ENCODE results near the gene GTF2IRD2.
"Not testable (repeated sequence)": the region's sequence is repeated elsewhere in the genome, so short reads cannot be mapped to it uniquely, and the experiment has no call there.

GTF2IRD2 gene

GRCh38 chr7:74850833-74851721 lies at the start of gene GTF2IRD2:
TSS of gene GTF2IRD2 (minus strand) at chr7:74851605. CDS start at chr7:74836378, 15,227 bp downstream.
- not testable (repeated sequence) for H3K9me3 Mint-ChIP-seq; H3K36me3 Mint-ChIP-seq (ENCODE audit: low read depth); H3K27me3 Mint-ChIP-seq; DNase-seq; H3K4me1 Mint-ChIP-seq (ENCODE audit: low read depth)
- Mint-ChIP-seq H3K27ac (peak within 1 kb of the TSS; percentile 77), H3K4me3 (peak within 1 kb of the TSS; percentile 63)

GRCh38 chr7:74890158-74891123 lies 39.0 kb upstream of the GTF2IRD2 start:
- H3K36me3 Mint-ChIP-seq (ENCODE audit: low read depth); H3K4me1 Mint-ChIP-seq (ENCODE audit: low read depth); H3K27me3 Mint-ChIP-seq; H3K9me3 Mint-ChIP-seq: not testable (repeated sequence)
- H3K4me3 Mint-ChIP-seq, result peak overlapping the region; percentile 86
- peak overlapping the region; percentile 88 for H3K27ac Mint-ChIP-seq
- peak; percentile 87 for DNase-seq

- H3K4me1 Mint-ChIP-seq (ENCODE audit: low read depth); H3K9me3 Mint-ChIP-seq; DNase-seq; H3K27me3 Mint-ChIP-seq; H3K27ac Mint-ChIP-seq; H3K36me3 Mint-ChIP-seq (ENCODE audit: low read depth): not testable (repeated sequence)
- H3K4me3 Mint-ChIP-seq, result peak overlapping the region; percentile 72
Measured at GRCh38 chr7:74889518-74890129, 38.2 kb upstream of the GTF2IRD2 start.

GRCh38 chr7:74885295-74885694 lies 33.9 kb upstream of the GTF2IRD2 start:
- peaks cover 17% of the 10 kb centered on the region for H3K36me3 Mint-ChIP-seq (ENCODE audit: low read depth)
- H3K4me1 Mint-ChIP-seq (ENCODE audit: low read depth); H3K9me3 Mint-ChIP-seq; H3K27ac Mint-ChIP-seq; DNase-seq; H3K4me3 Mint-ChIP-seq; H3K27me3 Mint-ChIP-seq: not testable (repeated sequence)

GRCh38 chr7:74882110-74882509 lies 30.7 kb upstream of the GTF2IRD2 start:
- H3K4me3 Mint-ChIP-seq; H3K4me1 Mint-ChIP-seq (ENCODE audit: low read depth); DNase-seq; H3K9me3 Mint-ChIP-seq; H3K27me3 Mint-ChIP-seq: not testable (repeated sequence)
- peak overlapping the region; percentile 67 for H3K27ac Mint-ChIP-seq
- peaks cover 15% of the 10 kb centered on the region for H3K36me3 Mint-ChIP-seq (ENCODE audit: low read depth)

- not testable (repeated sequence) for H3K4me1 Mint-ChIP-seq (ENCODE audit: low read depth); H3K9me3 Mint-ChIP-seq; H3K36me3 Mint-ChIP-seq (ENCODE audit: low read depth); H3K4me3 Mint-ChIP-seq; DNase-seq; H3K27me3 Mint-ChIP-seq; H3K27ac Mint-ChIP-seq
Measured at GRCh38 chr7:74874748-74875512, 23.5 kb upstream of the GTF2IRD2 start.

- H3K27me3 Mint-ChIP-seq; H3K9me3 Mint-ChIP-seq; H3K4me1 Mint-ChIP-seq (ENCODE audit: low read depth); H3K27ac Mint-ChIP-seq; DNase-seq; H3K36me3 Mint-ChIP-seq (ENCODE audit: low read depth); H3K4me3 Mint-ChIP-seq: not testable (repeated sequence)
Measured at GRCh38 chr7:74874104-74874747, 22.8 kb upstream of the GTF2IRD2 start.

- not testable (repeated sequence) for H3K27ac Mint-ChIP-seq; DNase-seq; H3K36me3 Mint-ChIP-seq (ENCODE audit: low read depth)
Measured at GRCh38 chr7:74872542-74872941, 21.1 kb upstream of the GTF2IRD2 start.

GRCh38 chr7:74865777-74866176 lies 14.4 kb upstream of the GTF2IRD2 start:
- H3K27me3 Mint-ChIP-seq; DNase-seq; H3K9me3 Mint-ChIP-seq; H3K4me1 Mint-ChIP-seq (ENCODE audit: low read depth); H3K4me3 Mint-ChIP-seq; H3K36me3 Mint-ChIP-seq (ENCODE audit: low read depth); H3K27ac Mint-ChIP-seq: not testable (repeated sequence)

More at GRCh38 chr7:74872542-74872941, 21.1 kb upstream of the GTF2IRD2 start:
- not testable (repeated sequence) for H3K27me3 Mint-ChIP-seq; H3K4me1 Mint-ChIP-seq (ENCODE audit: low read depth); H3K4me3 Mint-ChIP-seq; H3K9me3 Mint-ChIP-seq

GRCh38 chr7:74849853-74850252 lies 1.6 kb downstream of the GTF2IRD2 start:
- H3K4me1 Mint-ChIP-seq (ENCODE audit: low read depth); H3K4me3 Mint-ChIP-seq; H3K27me3 Mint-ChIP-seq; H3K36me3 Mint-ChIP-seq (ENCODE audit: low read depth); H3K9me3 Mint-ChIP-seq; DNase-seq; H3K27ac Mint-ChIP-seq: not testable (repeated sequence)

- not testable (repeated sequence) for H3K27me3 Mint-ChIP-seq; DNase-seq; H3K27ac Mint-ChIP-seq; H3K9me3 Mint-ChIP-seq; H3K4me3 Mint-ChIP-seq; H3K4me1 Mint-ChIP-seq (ENCODE audit: low read depth); H3K36me3 Mint-ChIP-seq (ENCODE audit: low read depth)
Measured at GRCh38 chr7:74830411-74830810, 21.0 kb downstream of the GTF2IRD2 start.

- not testable (repeated sequence) for H3K9me3 Mint-ChIP-seq; H3K27ac Mint-ChIP-seq; H3K4me3 Mint-ChIP-seq; DNase-seq; H3K27me3 Mint-ChIP-seq; H3K4me1 Mint-ChIP-seq (ENCODE audit: low read depth); H3K36me3 Mint-ChIP-seq (ENCODE audit: low read depth)
Measured at GRCh38 chr7:74829959-74830358, 21.4 kb downstream of the GTF2IRD2 start.

GRCh38 chr7:74821259-74821658 lies 30.1 kb downstream of the GTF2IRD2 start:
- H3K4me3 Mint-ChIP-seq; H3K27ac Mint-ChIP-seq; H3K27me3 Mint-ChIP-seq; H3K9me3 Mint-ChIP-seq; H3K4me1 Mint-ChIP-seq (ENCODE audit: low read depth); H3K36me3 Mint-ChIP-seq (ENCODE audit: low read depth); DNase-seq: not testable (repeated sequence)
